Activated T-cell treated with anti-CD3 and anti-CD28 coated beads for 1 hour (primary cell): ENCODE measurements around the gene EHBP1.
"Not testable (repeated sequence)": the region's sequence is repeated elsewhere in the genome, so short reads cannot be mapped to it uniquely, and the experiment has no call there.

ENCODE experiments used
- DNase-seq: peaks from one replicate; pipeline ENCODE4 v3.0.0-alpha.2; 2020; ENCODE audit warnings: low read depth

EHBP1 gene

GRCh38 chr2:62705859-62706720 is 577 bp downstream of the EHBP1 start:
- DNase-seq: peak; percentile 25

- DNase-seq: no peak
These were observed 1.4 kb downstream of the EHBP1 start for GRCh38 chr2:62706721-62707521.

GRCh38 chr2:62708751-62709150 is 3.2 kb downstream of the EHBP1 start:
- no peak for DNase-seq

GRCh38 chr2:62711832-62712494 is 6.5 kb downstream of the EHBP1 start:
- no peak for DNase-seq

- not testable (repeated sequence) for DNase-seq
These were observed 7.7 kb downstream of the EHBP1 start for GRCh38 chr2:62713196-62713595.

- DNase-seq: no peak
These were observed 8.3 kb downstream of the EHBP1 start for GRCh38 chr2:62713837-62714236.

- DNase-seq: no peak
These were observed 11.3 kb downstream of the EHBP1 start for GRCh38 chr2:62716768-62717167.

- no peak for DNase-seq
These were observed 12.1 kb downstream of the EHBP1 start for GRCh38 chr2:62717503-62718081.

GRCh38 chr2:62718225-62718822 is 12.8 kb downstream of the EHBP1 start:
- no peak for DNase-seq

- DNase-seq: no peak
These were observed 14.2 kb downstream of the EHBP1 start for GRCh38 chr2:62719757-62720156.

- no peak for DNase-seq
These were observed 17.2 kb downstream of the EHBP1 start for GRCh38 chr2:62722679-62723078.

- no peak for DNase-seq
These were observed 17.7 kb downstream of the EHBP1 start for GRCh38 chr2:62723253-62723652.

GRCh38 chr2:62724106-62724505 is 18.6 kb downstream of the EHBP1 start:
- no peak for DNase-seq

- no peak for DNase-seq
These were observed 19.6 kb downstream of the EHBP1 start for GRCh38 chr2:62724886-62725711.

- DNase-seq: no peak
These were observed 20.2 kb downstream of the EHBP1 start for GRCh38 chr2:62725712-62726055.

- DNase-seq: no peak
These were observed 21.9 kb downstream of the EHBP1 start for GRCh38 chr2:62727259-62727867.

GRCh38 chr2:62727876-62728566 is 22.5 kb downstream of the EHBP1 start:
- no peak for DNase-seq

- no peak for DNase-seq
These were observed 25.8 kb downstream of the EHBP1 start for GRCh38 chr2:62731275-62731674.

- no peak for DNase-seq
These were observed 26.8 kb downstream of the EHBP1 start for GRCh38 chr2:62732262-62732777.

GRCh38 chr2:62733546-62733945 is 28.0 kb downstream of the EHBP1 start:
- DNase-seq: no peak
